CD8-positive, alpha-beta memory T cell (primary cell): ENCODE data around the gene TIMELESS. TPM values are rescaled to one million over a fixed set of nuclear protein-coding genes. Genes with fewer than 3 reads are reported as not detected.

ENCODE experiments used
- CTCF ChIA-PET: fragments of 350-600 bp; sonication (Branson Sonifier 250); formaldehyde crosslinking; loops from one replicate; lab custom pipeline; 2021; ENCODE audit warnings: antibody characterized with exemption; lab: Charles Lee
- POLR2A ChIA-PET: fragments of 350-600 bp; sonication (Branson Sonifier 250); formaldehyde crosslinking; loops from one replicate; lab custom pipeline; 2021; ENCODE audit warnings: antibody characterized with exemption; lab: Charles Lee
- DNase-seq, 5 donors: peaks; one replicate each; pipeline versions ENCODE4 v3.0.0 to v3.0.0-alpha.2; 2020 to 2022; ENCODE audit warnings: mixed read lengths in 1 of 5
- H3K27ac ChIP-seq: one replicate; pipeline ENCODE4 v1.7.0; 2013; ENCODE audit warnings: low read depth, mild to moderate bottlenecking, low read length, moderate library complexity
- H3K27me3 ChIP-seq: 2 replicates; pipeline ENCODE4 v1.7.0; 2013; ENCODE audit warnings: low read length, mild to moderate bottlenecking; ENCODE audit not compliant: insufficient read depth, poor library complexity, severe bottlenecking
- H3K36me3 ChIP-seq: 2 replicates; pipeline ENCODE4 v1.7.0; 2013; ENCODE audit warnings: mild to moderate bottlenecking, low read length, moderate library complexity; ENCODE audit not compliant: insufficient read depth
- H3K4me1 ChIP-seq: 2 replicates; pipeline ENCODE4 v1.7.0; 2013; ENCODE audit warnings: mild to moderate bottlenecking, low read length, moderate library complexity; ENCODE audit not compliant: insufficient read depth
- H3K4me3 ChIP-seq: 2 replicates; pipeline ENCODE4 v1.7.0; 2013; ENCODE audit warnings: mild to moderate bottlenecking, low read length
- H3K9me3 ChIP-seq: 2 replicates; pipeline ENCODE4 v1.7.0; 2013; ENCODE audit warnings: mild to moderate bottlenecking, low read length
- H3K27ac Mint-ChIP-seq, 8 donors: one replicate each; pipeline ENCODE4 v1.8.0; 2020 to 2021; ENCODE audit warnings: mixed read lengths in 8 of 8, mild to moderate bottlenecking in 6 of 8, inconsistent platforms in 3 of 8, moderate library complexity in 3 of 8
- H3K27me3 Mint-ChIP-seq, 2 donors: one replicate each; pipeline ENCODE4 v1.8.0; 2020 to 2021; ENCODE audit warnings: mixed read lengths in 2 of 2, mild to moderate bottlenecking in 1 of 2, moderate library complexity in 1 of 2
- H3K36me3 Mint-ChIP-seq, 3 donors: one replicate each; pipeline ENCODE4 v1.8.0; 2020 to 2021; ENCODE audit warnings: mixed read lengths in 3 of 3, inconsistent platforms in 1 of 3, mild to moderate bottlenecking in 1 of 3
- H3K4me1 Mint-ChIP-seq, 3 donors: one replicate each; pipeline ENCODE4 v1.8.0; 2020 to 2021; ENCODE audit warnings: mixed read lengths in 3 of 3, inconsistent platforms in 1 of 3, mild to moderate bottlenecking in 1 of 3
- H3K4me3 Mint-ChIP-seq, 7 donors: one replicate each; pipeline ENCODE4 v1.8.0; 2020 to 2021; ENCODE audit warnings: mixed read lengths in 7 of 7, mild to moderate bottlenecking in 6 of 7, moderate library complexity in 4 of 7, inconsistent platforms in 2 of 7
- H3K9me3 Mint-ChIP-seq, 5 donors: one replicate each; pipeline ENCODE4 v1.8.0; 2020 to 2022; ENCODE audit warnings: mixed read lengths in 5 of 5, mild to moderate bottlenecking in 3 of 5, moderate library complexity in 2 of 5, inconsistent platforms in 1 of 5
- polyA plus RNA-seq: library from polyadenylated mRNA; unstranded; fragments of 300-500 nt; fragmentation: Illumina TruSeq; gene quantifications from one replicate; pipeline ENCODE4 v1.2.3, GENCODE V29; 2021
- total RNA-seq, 2 experiments: library from RNA; stranded (reverse); gene quantifications; one replicate each; pipeline ENCODE4 v1.2.3, GENCODE V29; 2021

Gene TIMELESS
- total and polyA plus RNA-seq, 3 experiments from 2014 or later, result 3.9 to 64.1 (median 61.9) TPM

DNA sequence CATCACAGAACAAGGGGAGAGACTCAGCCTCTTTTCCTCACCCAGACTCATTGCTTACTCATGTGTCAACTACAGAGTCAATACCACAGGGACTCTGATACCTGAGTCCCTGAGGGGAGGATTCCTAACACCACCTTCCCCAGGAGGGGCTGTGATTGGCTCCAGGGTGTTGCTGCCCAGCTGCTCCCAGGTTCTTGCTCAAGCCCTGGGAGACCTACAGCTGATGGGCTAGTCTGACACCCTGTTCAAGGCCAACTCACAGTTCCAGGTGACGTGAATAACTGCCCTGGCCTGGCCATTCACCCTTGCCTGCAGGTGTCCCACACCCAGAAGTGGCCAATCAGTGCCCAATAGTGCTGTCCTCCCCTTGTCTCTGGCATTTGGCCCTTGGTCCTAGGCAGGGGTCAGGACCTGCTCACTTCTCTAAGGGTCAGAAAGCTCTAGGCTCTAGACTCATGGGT, 27.8 kb upstream of the TIMELESS start:
- peak overlapping the region in 4 of 8 donors; percentile 17 to 43 (median 18) for H3K27ac Mint-ChIP-seq
- peaks cover 0 to 15% (median 2%) of the 10 kb centered on the region in 3 donors for H3K36me3 Mint-ChIP-seq
- POLR2A ChIA-PET, result no interaction called here
- Histone ChIP-seq H3K27me3 (no peaks in the 10 kb centered on the region), H3K36me3 (no peaks in the 10 kb centered on the region), H3K27ac (no peak overlapping the region), H3K9me3 (no peaks in the 10 kb centered on the region), H3K4me1 (no peaks in the 10 kb centered on the region), H3K4me3 (no peak overlapping the region)
- CTCF ChIA-PET, result interaction anchor here (1.1 to 1.5 kb wide), 2 partner anchors 13 to 287 kb away, joined by 3 to 5 read pairs; partner anchors contain the start of gene SMARCC2
- H3K4me1 Mint-ChIP-seq, result peaks cover 0 to 8% (median 2%) of the 10 kb centered on the region in 3 donors
- DNase-seq, result no peak
- no peaks in the 10 kb centered on the region for H3K9me3 Mint-ChIP-seq
- no peaks in the 10 kb centered on the region for H3K27me3 Mint-ChIP-seq
- no peak overlapping the region for H3K4me3 Mint-ChIP-seq

DNA sequence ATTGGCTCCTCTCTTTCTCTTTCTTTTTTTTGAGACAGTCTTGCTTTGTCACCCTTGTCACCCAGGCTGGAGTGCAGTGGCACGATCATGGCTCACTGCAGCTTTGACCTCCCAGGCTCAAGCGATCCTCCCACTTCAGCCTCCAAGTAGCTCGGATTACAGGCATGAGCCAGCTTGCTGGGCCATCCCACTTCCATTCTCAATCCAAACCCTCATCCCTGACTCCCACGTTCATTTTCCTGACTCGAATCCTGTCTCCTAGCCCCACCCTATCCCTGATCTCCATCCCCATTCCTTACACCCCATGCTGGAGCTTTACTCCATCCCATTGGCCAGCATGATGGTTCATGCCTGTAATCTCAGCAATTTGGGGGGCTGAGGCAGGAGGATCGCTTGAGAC, 26.9 kb upstream of the TIMELESS start:
- no peaks in the 10 kb centered on the region for H3K27me3 ChIP-seq
- peak overlapping the region in 1 of 8 donors; percentile 47 for H3K27ac Mint-ChIP-seq
- no peak overlapping the region for H3K27ac ChIP-seq
- ChIA-PET CTCF (interaction anchor here (1.5 kb wide), 1 partner anchor 12 kb away, joined by 5 read pairs; no protein-coding TSS in a partner anchor), POLR2A (no interaction called here)
- H3K4me3 ChIP-seq, result no peak overlapping the region
- H3K9me3 Mint-ChIP-seq, result no peaks in the 10 kb centered on the region
- H3K4me3 Mint-ChIP-seq, result no peak overlapping the region
- no peaks in the 10 kb centered on the region for H3K4me1 ChIP-seq
- no peak for DNase-seq
- H3K36me3 Mint-ChIP-seq, result peaks cover 0 to 17% (median 2%) of the 10 kb centered on the region in 3 donors
- no peaks in the 10 kb centered on the region for H3K27me3 Mint-ChIP-seq
- H3K9me3 ChIP-seq, result no peaks in the 10 kb centered on the region
- peaks cover under 1 to 15% (median 11%) of the 10 kb centered on the region in 3 donors for H3K4me1 Mint-ChIP-seq
- no peaks in the 10 kb centered on the region for H3K36me3 ChIP-seq

DNA sequence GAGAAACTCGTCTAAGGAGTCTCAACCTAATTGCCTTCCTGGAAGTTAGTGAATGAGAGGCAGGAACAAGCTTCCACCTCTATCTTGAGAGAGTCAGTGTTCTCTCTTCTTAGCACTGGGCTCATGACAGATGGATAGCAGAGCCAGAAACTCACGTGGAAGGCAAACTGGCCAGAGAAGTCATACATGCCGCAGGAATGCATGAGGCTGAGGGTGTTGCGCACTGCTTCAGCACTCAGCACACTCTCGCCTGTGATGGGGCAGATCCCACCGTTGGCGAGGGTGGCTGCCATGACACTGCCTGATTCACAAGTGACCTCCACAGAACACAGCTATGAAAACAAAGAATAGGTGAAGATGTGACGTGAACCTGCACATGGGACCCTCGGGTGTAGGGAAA, 25.2 kb upstream of the TIMELESS start:
- H3K9me3 Mint-ChIP-seq, result no peaks in the 10 kb centered on the region
- Histone ChIP-seq H3K9me3 (no peaks in the 10 kb centered on the region), H3K36me3 (no peaks in the 10 kb centered on the region), H3K27me3 (no peaks in the 10 kb centered on the region), H3K4me1 (peaks cover 4% of the 10 kb centered on the region), H3K27ac (no peak overlapping the region), H3K4me3 (no peak overlapping the region)
- CTCF ChIA-PET, result no interaction called here
- H3K4me3 Mint-ChIP-seq, result no peak overlapping the region
- POLR2A ChIA-PET, result interaction anchor here (1.5 kb wide), 1 partner anchor 14 kb away, joined by 4 read pairs; the partner anchor contains the start of gene GLS2
- peak overlapping the region in 1 of 8 donors; percentile 41 for H3K27ac Mint-ChIP-seq
- peaks cover 11 to 30% (median 23%) of the 10 kb centered on the region in 3 donors for H3K4me1 Mint-ChIP-seq
- H3K27me3 Mint-ChIP-seq, result no peaks in the 10 kb centered on the region
- peaks cover 0 to 21% (median 4%) of the 10 kb centered on the region in 3 donors for H3K36me3 Mint-ChIP-seq
- DNase-seq, result no peak

DNA sequence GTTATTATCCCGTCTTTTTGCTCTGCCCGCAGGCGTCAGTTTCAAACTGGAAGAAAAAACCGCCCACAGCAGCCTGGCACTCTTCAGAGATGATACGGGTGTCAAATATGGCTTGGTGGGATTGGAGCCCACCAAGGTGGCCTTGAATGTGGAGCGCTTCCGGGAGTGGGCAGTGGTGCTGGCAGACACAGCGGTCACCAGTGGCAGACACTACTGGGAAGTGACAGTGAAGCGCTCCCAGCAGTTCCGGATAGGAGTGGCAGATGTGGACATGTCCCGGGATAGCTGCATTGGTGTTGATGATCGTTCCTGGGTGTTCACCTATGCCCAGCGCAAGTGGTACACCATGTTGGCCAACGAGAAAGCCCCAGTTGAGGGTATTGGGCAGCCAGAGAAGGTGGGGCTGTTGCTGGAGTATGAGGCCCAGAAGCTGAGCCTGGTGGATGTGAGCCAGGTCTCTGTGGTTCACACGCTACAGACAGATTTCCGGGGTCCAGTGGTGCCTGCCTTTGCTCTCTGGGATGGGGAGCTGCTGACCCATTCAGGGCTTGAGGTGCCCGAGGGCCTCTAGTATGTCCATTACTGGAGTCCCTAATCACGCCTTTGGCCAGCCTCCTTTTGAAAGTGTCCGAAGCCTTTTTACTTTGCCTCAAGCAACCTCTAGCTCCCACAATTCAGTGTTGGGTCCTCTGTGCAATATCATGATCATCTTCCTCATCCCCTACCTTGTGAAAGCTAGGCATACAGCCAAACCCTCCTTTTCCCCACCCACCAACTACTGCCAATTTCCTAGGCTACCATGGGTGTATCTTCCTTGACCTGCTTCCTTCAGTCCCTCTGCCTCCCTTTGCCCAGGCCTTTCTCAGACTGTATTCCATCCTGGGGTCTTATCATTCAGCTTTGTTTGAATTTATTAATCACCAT, 20.0 kb upstream of the TIMELESS start:
- peaks cover 12% of the 10 kb centered on the region for H3K4me1 ChIP-seq
- H3K9me3 ChIP-seq, result no peaks in the 10 kb centered on the region
- no peaks in the 10 kb centered on the region for H3K36me3 ChIP-seq
- Mint-ChIP-seq H3K36me3 (peaks cover 0 to 26% (median 1%) of the 10 kb centered on the region in 3 donors), H3K9me3 (no peaks in the 10 kb centered on the region), H3K4me3 (peak overlapping the region; percentile 95 to 98 (median 96)), H3K27me3 (no peaks in the 10 kb centered on the region), H3K27ac (peak overlapping the region; percentile 94 to 99 (median 98)), H3K4me1 (peaks cover 21 to 50% (median 40%) of the 10 kb centered on the region in 3 donors)
- no peak for DNase-seq
- H3K27me3 ChIP-seq, result no peaks in the 10 kb centered on the region
- POLR2A ChIA-PET, result interaction anchor here (0.7 to 2.0 kb wide), 8 partner anchors 19 to 365 kb away, joined by 3 to 12 read pairs (median 4); partner anchors contain the start of genes CNPY2, COQ10A, GLS2 and PA2G4
- H3K27ac ChIP-seq, result peak overlapping the region; percentile 94
- peak overlapping the region; percentile 100 for H3K4me3 ChIP-seq
- CTCF ChIA-PET, result interaction anchor here (1.0 to 1.7 kb wide), 4 partner anchors 19 to 279 kb away, joined by 3 to 8 read pairs (median 3); partner anchors contain the start of genes GLS2, RNF41 and STAT2

DNA sequence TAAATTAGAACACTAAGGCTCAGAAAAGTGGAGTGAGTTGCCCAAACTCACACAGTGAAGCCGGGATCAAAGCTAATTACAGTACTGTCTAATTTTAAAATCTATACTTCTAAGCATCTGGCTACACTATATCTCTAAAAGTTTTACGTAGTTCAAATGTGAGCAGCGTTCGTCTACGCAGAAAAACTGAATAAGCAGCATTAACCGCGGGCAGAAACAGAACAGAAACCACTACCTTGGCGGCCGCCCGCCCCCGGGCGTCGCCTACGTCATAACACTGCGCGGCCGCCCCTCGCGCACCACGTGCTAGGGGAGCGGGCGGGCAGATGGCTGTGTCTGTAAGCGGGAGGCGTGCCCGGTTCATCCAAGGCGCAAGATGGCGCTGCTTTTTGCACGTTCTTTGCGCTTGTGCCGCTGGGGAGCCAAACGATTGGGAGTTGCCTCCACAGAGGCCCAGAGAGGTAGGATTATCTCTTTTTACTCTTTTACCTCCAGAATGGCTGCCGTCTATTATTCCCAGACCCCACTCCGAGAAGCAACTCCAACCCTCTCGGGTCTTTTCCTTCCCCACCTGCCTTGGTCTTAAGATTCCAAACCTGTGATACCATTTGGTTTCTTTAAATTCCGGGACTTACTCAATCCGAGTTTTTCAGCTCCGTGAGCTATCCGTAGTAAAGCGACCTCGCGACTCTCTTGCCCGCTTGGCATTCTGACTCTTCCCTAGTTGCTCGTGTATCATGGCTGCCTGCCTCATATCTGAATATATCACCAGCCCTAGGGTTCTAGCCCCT, 19.2 kb upstream of the TIMELESS start, which contains the start of gene SPRYD4:
Gene SPRYD4 (plus strand): TSS at position 363 of the 791 bp plus-strand sequence. CDS start 14 bp downstream, at position 377.
- ChIA-PET POLR2A (interaction anchor here (0.6 to 2.0 kb wide), 9 partner anchors 19 to 364 kb away, joined by 3 to 12 read pairs (median 4); partner anchors contain the start of genes CNPY2, COQ10A, GLS2 and PA2G4), CTCF (interaction anchor here (0.8 to 1.7 kb wide), 4 partner anchors 20 to 279 kb away, joined by 3 to 8 read pairs (median 3); partner anchors contain the start of genes GLS2 and RNF41)
- peak within 1 kb of the TSS; percentile 94 for H3K27ac ChIP-seq
- DNase-seq, result peak; percentile 90 to 96 (median 94)
- peak within 1 kb of the TSS; percentile 95 to 98 (median 96) for H3K4me3 Mint-ChIP-seq
- H3K9me3 Mint-ChIP-seq, result no peaks in the 10 kb centered on the region
- H3K4me1 ChIP-seq, result peaks cover 15% of the 10 kb centered on the region
- peak within 1 kb of the TSS; percentile 94 to 99 (median 98) for H3K27ac Mint-ChIP-seq
- no peaks in the 10 kb centered on the region for H3K36me3 ChIP-seq
- H3K27me3 ChIP-seq, result no peaks in the 10 kb centered on the region
- peaks cover 23 to 52% (median 42%) of the 10 kb centered on the region in 3 donors for H3K4me1 Mint-ChIP-seq
- no peaks in the 10 kb centered on the region for H3K27me3 Mint-ChIP-seq
- H3K36me3 Mint-ChIP-seq, result peaks cover 0 to 23% (median 1%) of the 10 kb centered on the region in 3 donors
- peak within 1 kb of the TSS; percentile 100 for H3K4me3 ChIP-seq
- H3K9me3 ChIP-seq, result no peaks in the 10 kb centered on the region

DNA sequence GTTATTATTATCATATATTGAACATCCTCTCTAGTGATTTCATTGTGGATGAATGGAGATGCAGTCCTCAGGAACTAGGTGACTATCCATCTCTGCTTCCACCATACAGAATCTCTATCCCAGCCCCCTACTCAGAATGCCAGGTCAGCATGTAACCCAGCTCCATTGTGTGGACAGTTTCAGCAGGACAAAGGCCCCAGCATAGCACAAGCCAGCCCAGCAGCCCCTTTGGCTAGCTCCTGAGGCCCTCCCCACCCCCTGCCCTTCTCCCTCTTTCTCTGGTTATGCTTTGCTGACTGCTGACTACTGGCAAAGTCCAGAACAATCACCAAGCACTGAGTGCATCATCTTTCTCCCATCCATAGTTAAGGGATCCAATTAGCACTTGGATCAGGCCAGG, 13.3 kb upstream of the TIMELESS start:
- Histone ChIP-seq H3K27me3 (no peaks in the 10 kb centered on the region), H3K4me3 (no peak overlapping the region), H3K9me3 (no peaks in the 10 kb centered on the region), H3K36me3 (no peaks in the 10 kb centered on the region), H3K4me1 (peaks cover 4% of the 10 kb centered on the region), H3K27ac (no peak overlapping the region)
- no peak overlapping the region for H3K4me3 Mint-ChIP-seq
- CTCF ChIA-PET, result interaction anchor here (1.5 to 2.7 kb wide), 3 partner anchors 13 to 195 kb away, joined by 3 to 18 read pairs (median 8); partner anchors contain the start of genes COQ10A and TIMELESS
- H3K9me3 Mint-ChIP-seq, result no peaks in the 10 kb centered on the region
- no peaks in the 10 kb centered on the region for H3K27me3 Mint-ChIP-seq
- H3K36me3 Mint-ChIP-seq, result no peaks in the 10 kb centered on the region
- no peak for DNase-seq
- no peak overlapping the region for H3K27ac Mint-ChIP-seq
- POLR2A ChIA-PET, result no interaction called here
- peaks cover 3 to 9% (median 5%) of the 10 kb centered on the region in 3 donors for H3K4me1 Mint-ChIP-seq
